KOPT-K1 (cell line): Measurements from ENCODE around the gene RGCC.
"Not testable (repeated sequence)": the region's sequence is repeated elsewhere in the genome, so short reads cannot be mapped to it uniquely, and the experiment has no call there.

Experiments
- H3K27ac ChIP-seq: fragments of 200-600 bp; sonication (generic); 2 replicates; pipeline ENCODE4 v1.5.1; 2016; ENCODE audit warnings: antibody characterized with exemption, mild to moderate bottlenecking, low read depth, low read length; ENCODE audit not compliant: poor library complexity, severe bottlenecking
- H3K36me3 ChIP-seq: fragments of 200-600 bp; sonication (generic); 2 replicates; pipeline ENCODE4 v1.5.1; 2017; ENCODE audit warnings: antibody characterized with exemption, mild to moderate bottlenecking, low read length, moderate library complexity; ENCODE audit not compliant: insufficient read depth
- H3K9me3 ChIP-seq: fragments of 200-600 bp; sonication (generic); 2 replicates; pipeline ENCODE4 v1.5.1; 2017; ENCODE audit warnings: antibody characterized with exemption, low read length, mild to moderate bottlenecking; ENCODE audit not compliant: insufficient read depth, poor library complexity, severe bottlenecking

The RGCC gene

DNA sequence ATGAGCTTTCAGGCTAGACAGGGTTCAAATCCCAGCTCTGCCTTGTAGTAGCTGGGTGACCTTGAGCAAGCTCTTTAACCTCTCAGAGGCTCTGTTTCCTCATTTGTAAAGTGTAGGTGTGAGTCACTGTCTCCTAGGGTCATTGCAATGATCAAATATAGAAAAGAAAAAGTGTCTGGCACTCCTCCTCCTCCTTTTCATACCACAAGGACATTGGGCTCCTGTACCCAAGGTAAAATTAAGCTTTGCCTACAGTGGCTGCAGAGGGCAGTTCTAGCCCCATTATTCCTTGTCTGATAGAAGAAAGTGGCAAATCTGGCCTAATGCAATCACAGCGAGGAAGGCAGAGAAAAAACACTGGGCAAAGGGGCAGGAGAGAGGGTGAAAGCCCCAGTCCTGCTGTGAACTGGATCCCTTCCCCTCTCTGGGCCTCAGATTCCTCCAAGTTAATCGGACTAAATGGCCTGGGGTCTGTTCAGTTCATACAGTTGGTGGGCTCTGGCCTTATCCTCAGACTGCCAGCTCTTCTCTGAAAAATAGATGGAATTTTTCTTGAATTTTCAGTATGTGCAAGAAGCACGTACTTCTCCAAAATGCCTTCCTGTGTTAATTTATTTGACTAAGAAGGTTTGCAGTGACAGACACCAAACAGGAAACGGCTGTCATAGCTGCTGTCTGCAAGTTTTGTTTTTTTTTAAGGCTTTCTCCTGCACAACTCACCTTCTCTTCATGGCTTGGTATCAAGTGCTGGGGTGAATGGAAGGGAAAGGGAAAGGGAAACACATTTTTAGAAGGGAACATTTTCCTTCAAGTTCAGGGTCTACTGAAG, 35.3 kb downstream of the RGCC start:
- H3K9me3 ChIP-seq, result no peaks in the 10 kb centered on the region
- no peaks in the 10 kb centered on the region for H3K36me3 ChIP-seq
- H3K27ac ChIP-seq, result peak overlapping the region; percentile 85

DNA sequence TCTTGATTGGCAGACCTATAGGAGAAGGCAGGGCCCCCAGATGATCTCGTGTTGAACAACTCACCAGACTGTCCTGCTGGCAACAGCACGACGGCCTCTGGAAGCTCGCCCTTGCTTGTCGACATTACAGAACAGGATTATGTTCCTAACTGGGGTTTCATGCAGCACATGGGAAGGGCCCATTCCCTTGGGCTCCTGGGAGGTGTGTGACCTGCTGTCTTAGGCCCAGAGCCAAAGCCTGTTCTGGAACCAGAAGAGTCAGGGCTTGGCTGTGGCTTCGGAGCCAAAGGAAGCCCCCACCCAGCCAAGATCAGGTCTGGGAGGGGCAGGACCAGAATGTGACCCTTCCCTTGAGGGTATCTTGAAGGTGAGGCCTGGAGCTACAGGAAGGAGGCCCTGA, 36.9 kb downstream of the RGCC start:
- H3K36me3 ChIP-seq, result no peaks in the 10 kb centered on the region
- H3K27ac ChIP-seq, result peak overlapping the region; percentile 4
- H3K9me3 ChIP-seq, result no peaks in the 10 kb centered on the region

GRCh38 chr13:41495044-41495443, 37.7 kb downstream of the RGCC start:
- Histone ChIP-seq H3K36me3 (no peaks in the 10 kb centered on the region), H3K27ac (no peak overlapping the region), H3K9me3 (no peaks in the 10 kb centered on the region)

DNA sequence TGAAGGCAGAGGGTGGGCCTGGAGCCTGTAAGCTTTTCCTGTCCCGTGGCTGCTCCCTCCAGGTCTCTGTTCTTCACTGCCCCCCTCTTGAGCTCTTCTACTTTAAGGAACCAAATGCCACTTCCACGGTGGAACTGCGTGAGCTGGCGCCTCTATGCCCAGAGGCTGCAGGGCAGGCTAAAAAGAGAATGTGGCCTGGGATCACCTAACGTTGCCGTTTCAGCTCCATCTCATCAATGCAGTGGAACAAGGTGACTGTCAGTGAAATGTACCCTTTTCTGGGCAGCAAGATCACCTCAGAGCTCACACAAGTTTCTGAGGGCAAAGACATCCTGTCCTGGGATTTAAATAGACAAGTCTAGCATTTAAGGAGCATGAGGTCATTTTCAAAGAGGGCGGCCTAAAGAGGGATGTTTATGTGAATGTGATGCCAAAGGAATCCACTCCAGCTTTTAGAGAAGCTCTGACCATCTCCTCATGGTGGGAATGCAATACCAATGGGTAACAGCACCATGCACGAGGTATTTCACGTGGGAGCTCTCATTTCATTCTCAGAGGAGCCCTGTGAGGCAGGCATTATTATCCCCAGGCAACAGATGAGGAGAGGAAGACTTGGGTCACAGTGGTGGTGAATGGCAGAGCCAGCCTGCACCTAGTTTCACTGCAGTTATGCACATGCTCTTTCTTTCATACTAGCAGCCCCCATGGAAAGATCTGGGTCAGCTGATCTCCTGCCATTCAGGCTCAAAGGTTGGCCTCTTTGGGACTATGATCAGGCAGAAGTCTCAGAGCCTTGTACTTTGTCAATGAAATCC, 39.3 kb downstream of the RGCC start:
- no peaks in the 10 kb centered on the region for H3K9me3 ChIP-seq
- H3K27ac ChIP-seq, result no peak overlapping the region
- H3K36me3 ChIP-seq, result no peaks in the 10 kb centered on the region

DNA sequence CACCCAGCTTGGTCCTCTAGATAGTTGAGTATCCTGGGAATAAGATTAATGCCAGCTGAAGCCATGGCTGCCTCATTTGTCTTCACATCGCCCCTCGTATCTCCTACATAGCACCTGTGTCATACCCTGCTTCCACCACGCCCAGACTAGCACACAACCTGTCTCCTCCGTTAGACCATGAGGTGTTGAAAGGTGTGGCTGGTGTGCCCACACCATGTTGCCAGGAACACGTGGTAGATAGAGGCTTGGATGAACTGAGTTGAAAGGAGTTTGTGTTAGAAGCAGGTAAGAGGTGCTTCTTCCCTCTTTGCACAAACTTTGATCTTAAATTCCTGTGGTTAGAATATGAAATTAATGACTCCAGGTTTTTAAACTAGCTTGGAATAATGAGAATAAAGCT, 40.1 kb downstream of the RGCC start:
- Histone ChIP-seq H3K27ac (no peak overlapping the region), H3K36me3 (no peaks in the 10 kb centered on the region)

GRCh38 chr13:41499452-41499851, 42.1 kb downstream of the RGCC start:
- no peak overlapping the region for H3K27ac ChIP-seq

More for the DNA sequence above, 40.1 kb downstream of the RGCC start:
- H3K9me3 ChIP-seq, result no peaks in the 10 kb centered on the region

DNA sequence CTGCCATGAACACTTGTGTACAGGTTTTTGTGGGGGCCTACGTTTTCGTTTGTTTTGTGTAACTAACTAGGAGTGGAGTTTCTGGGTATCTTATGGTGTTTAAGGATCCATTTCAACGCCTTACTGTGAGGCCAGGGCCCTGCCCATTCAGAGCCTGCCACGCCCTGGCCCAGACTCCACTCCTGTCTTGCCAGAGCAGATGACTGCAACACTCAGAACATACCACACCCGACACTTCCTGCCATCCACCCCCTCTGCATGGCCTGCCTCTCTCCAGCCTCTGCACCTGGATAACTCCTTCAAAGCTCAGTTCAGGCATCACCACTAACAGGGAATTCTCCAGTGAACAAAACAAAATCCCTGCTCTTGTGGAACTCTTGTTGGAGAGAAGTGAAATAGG, 43.2 kb downstream of the RGCC start:
- H3K36me3 ChIP-seq, result no peaks in the 10 kb centered on the region
- H3K9me3 ChIP-seq, result peaks cover 15% of the 10 kb centered on the region
- peak overlapping the region; percentile 76 for H3K27ac ChIP-seq

More at GRCh38 chr13:41499452-41499851, 42.1 kb downstream of the RGCC start:
- H3K36me3 ChIP-seq, result no peaks in the 10 kb centered on the region
- H3K9me3 ChIP-seq, result peaks cover 11% of the 10 kb centered on the region

DNA sequence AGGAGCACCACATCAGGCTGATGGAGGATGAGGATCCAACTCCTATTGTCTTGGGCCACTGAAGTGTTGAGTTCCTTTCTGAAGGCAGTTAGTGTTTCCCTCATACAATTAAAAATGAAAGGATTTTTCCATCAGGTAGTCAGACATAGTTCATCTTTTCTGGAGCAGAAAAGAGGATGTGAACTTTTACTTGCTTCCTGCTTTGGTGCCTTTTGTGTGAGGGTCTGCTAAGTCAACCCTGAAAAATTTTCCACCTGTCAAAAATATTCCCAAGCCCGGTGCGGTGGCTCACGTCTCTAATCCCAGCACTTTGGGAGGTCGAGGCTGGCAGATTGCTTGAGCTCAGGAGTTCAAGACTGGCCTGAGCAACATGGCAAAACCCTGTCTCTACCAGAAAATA, 43.9 kb downstream of the RGCC start:
- no peaks in the 10 kb centered on the region for H3K36me3 ChIP-seq
- H3K27ac ChIP-seq, result peak overlapping the region; percentile 76
- H3K9me3 ChIP-seq, result peaks cover 15% of the 10 kb centered on the region

- Histone ChIP-seq H3K9me3 (peaks cover 15% of the 10 kb centered on the region), H3K36me3 (no peaks in the 10 kb centered on the region), H3K27ac (peak overlapping the region; percentile 76)
Measured at GRCh38 chr13:41502031-41502430, 44.7 kb downstream of the RGCC start.

- Histone ChIP-seq H3K27ac (peak overlapping the region; percentile 76), H3K9me3 (peaks cover 15% of the 10 kb centered on the region), H3K36me3 (no peaks in the 10 kb centered on the region)
Measured at GRCh38 chr13:41502673-41503072, 45.3 kb downstream of the RGCC start.

GRCh38 chr13:41503356-41503755, 46.0 kb downstream of the RGCC start:
- Histone ChIP-seq H3K9me3 (peaks cover 15% of the 10 kb centered on the region), H3K27ac (peak overlapping the region; percentile 76)

GRCh38 chr13:41504657-41505056, 47.3 kb downstream of the RGCC start:
- H3K9me3 ChIP-seq, result peaks cover 15% of the 10 kb centered on the region
- H3K27ac ChIP-seq, H3K36me3 ChIP-seq: not testable (repeated sequence)

More at GRCh38 chr13:41503356-41503755, 46.0 kb downstream of the RGCC start:
- no peaks in the 10 kb centered on the region for H3K36me3 ChIP-seq

DNA sequence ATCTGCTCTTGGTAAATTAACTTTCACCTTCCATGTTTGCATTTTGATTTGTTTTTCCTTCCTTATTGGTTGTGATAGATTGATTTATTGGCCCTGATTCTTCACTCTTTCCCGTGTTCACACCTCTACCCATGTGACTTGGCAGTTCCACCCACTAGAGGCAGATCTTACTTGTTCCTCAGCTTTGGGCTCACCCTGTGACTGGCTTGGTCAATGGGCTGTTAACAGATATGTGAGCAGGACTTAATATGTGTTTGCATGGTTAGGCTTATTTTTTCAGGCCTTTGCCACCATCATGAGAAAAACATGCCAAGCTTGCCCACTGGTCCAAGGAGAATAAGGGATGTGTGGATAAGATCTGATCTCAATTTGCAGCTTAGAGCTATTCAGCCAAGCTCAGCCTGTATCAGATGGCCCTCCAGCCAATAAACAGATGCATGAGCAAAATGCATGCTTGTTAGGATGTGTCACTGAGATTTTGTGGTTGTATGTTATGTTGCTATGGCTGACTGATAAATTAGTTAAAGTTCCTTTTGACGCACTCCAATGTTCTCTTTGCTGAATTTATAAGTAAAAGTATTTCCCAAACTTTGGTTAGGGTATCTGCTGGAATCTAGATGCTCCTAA, 48.0 kb downstream of the RGCC start:
- Histone ChIP-seq H3K27ac (no peak overlapping the region), H3K9me3 (peaks cover 15% of the 10 kb centered on the region), H3K36me3 (no peaks in the 10 kb centered on the region)

DNA sequence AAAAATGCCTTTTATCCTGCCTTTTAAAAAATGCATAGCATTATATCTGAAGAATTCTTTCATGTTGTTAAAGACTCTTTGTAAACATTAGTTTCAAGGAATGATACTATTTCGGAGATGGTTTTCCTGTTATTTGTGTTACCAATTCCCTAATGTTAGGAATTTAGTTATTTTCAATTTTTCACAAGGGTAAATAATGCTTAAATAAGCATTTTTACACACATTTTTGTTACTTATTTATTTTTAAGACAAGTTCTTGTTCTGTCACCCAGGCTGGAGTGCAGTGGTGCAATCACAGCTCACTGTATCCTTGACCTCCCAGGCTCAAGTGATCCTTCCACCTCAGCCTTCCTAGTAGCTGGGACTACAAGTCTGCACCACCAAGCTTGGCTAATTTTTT, 49.0 kb downstream of the RGCC start:
- Histone ChIP-seq H3K36me3 (no peaks in the 10 kb centered on the region), H3K9me3 (peaks cover 15% of the 10 kb centered on the region), H3K27ac (no peak overlapping the region)

- Histone ChIP-seq H3K27ac (no peak overlapping the region), H3K36me3 (no peaks in the 10 kb centered on the region), H3K9me3 (no peaks in the 10 kb centered on the region)
Measured at GRCh38 chr13:41509971-41510370, 52.6 kb downstream of the RGCC start.
